K562 (cell line): ENCODE data around the gene FA2H. TPM values are rescaled to one million over a fixed set of nuclear protein-coding genes. Genes with fewer than 3 reads are reported as not detected.

Source experiments
- ATAC-seq: fragments of 200-7000 bp; cut with Tn5 transposase; 3 replicates; pipeline ENCODE4 v1.9.1; 2020; ENCODE audit warnings: moderate library complexity
- BruUV-seq: library from RNA; stranded (reverse); fragments of 400-500 nt; replicated peaks from 2 replicates; lab custom pipeline; 2021; lab: Mats Ljungman, UMichigan
- CTCF ChIA-PET: fragments of 300-600 bp; formaldehyde crosslinking; extraction: SDS; loops from one replicate; lab custom pipeline; 2021; ENCODE audit warnings: low intra/inter-chr PET ratio; lab: Yijun Ruan, JAX
- POLR2A ChIA-PET: fragments of 300-600, 350-650 bp; sonication (Branson Sonifier 250); formaldehyde crosslinking; extraction: SDS; loops from one replicate; lab custom pipeline; 2021; ENCODE audit warnings: antibody characterized with exemption, inconsistent platforms; lab: Yijun Ruan, JAX
- DNase-seq, 4 experiments: peaks; one replicate each; pipeline versions ENCODE4 v3.0.0 to v3.0.0-alpha.2; 2011 to 2018; ENCODE audit warnings: low spot score in 3 of 4, mixed read lengths in 3 of 4; ENCODE audit errors: extremely low read depth in 1 of 4
- FAIRE-seq: peaks from 2 replicates; lab custom pipeline; 2011; peaks lifted over from hg19 to GRCh38; lab: Jason Lieb, UNC
- H2AFZ ChIP-seq: 2 replicates; pipeline ENCODE4 v1.6.0; 2011; ENCODE audit warnings: low read depth, low read length, control low read depth, inconsistent platforms
- H3K27ac ChIP-seq: fragments of 200-600 bp; 3 replicates; pipeline ENCODE4 v1.8.0; 2011; ENCODE audit warnings: low read depth, mild to moderate bottlenecking, control low read depth, inconsistent platforms, low read length, moderate library complexity, mixed read lengths; ENCODE audit errors: extremely low read depth
- H3K27me3 ChIP-seq, 2 experiments: fragments of 300-600 bp in 1 of 2; 2 replicates in 1 of 2; 3 replicates in 1 of 2; pipeline versions ENCODE4 v1.6.0 to v1.8.0; 2011; ENCODE audit warnings: inconsistent platforms in 2 of 2, low read length in 2 of 2, mild to moderate bottlenecking in 1 of 2, mixed read lengths in 1 of 2, moderate library complexity in 1 of 2; ENCODE audit not compliant: control insufficient read depth in 2 of 2, insufficient read depth in 2 of 2
- H3K36me3 ChIP-seq: fragments of 300-600 bp; 3 replicates; pipeline ENCODE4 v1.8.0; 2011; ENCODE audit warnings: mild to moderate bottlenecking, low read length, inconsistent platforms; ENCODE audit not compliant: control insufficient read depth, insufficient read depth
- H3K4me1 ChIP-seq, 2 experiments: fragments of 200-600 bp in 1 of 2; replicated peaks in 1 of 2; 2 replicates in 1 of 2; 3 replicates in 1 of 2; pipeline versions ENCODE4 v1.5.1 to v1.8.0; 2011; ENCODE audit warnings: inconsistent platforms in 2 of 2, low read length in 2 of 2, mild to moderate bottlenecking in 1 of 2, mixed read lengths in 1 of 2, moderate library complexity in 1 of 2; ENCODE audit not compliant: control insufficient read depth in 2 of 2, insufficient read depth in 2 of 2
- H3K4me2 ChIP-seq: 2 replicates; pipeline ENCODE4 v1.6.1; 2011; ENCODE audit warnings: low read length, control low read depth, inconsistent platforms, mixed read lengths; ENCODE audit not compliant: insufficient read depth
- H3K4me3 ChIP-seq: fragments of 200-600 bp; sonication (generic), shearing (Covaris generic); 2 replicates; pipeline ENCODE4 v1.5.1; 2016; ENCODE audit warnings: control low read depth, inconsistent platforms
- H3K79me2 ChIP-seq: fragments of 200-600 bp; 3 replicates; pipeline ENCODE4 v1.8.0; 2011; ENCODE audit warnings: low read length, inconsistent platforms; ENCODE audit not compliant: control insufficient read depth, insufficient read depth
- H3K9ac ChIP-seq, 2 experiments: 2 replicates each; pipeline versions ENCODE4 v1.6.0 to v1.6.1; 2011; ENCODE audit warnings: low read depth in 2 of 2, low read length in 2 of 2, control low read depth in 1 of 2, inconsistent platforms in 1 of 2, mild to moderate bottlenecking in 1 of 2, mixed read lengths in 1 of 2; ENCODE audit not compliant: insufficient read depth in 1 of 2
- H3K9me1 ChIP-seq: one replicate; pipeline ENCODE4 v1.6.0; 2011; ENCODE audit warnings: inconsistent platforms, mild to moderate bottlenecking, low read length, moderate library complexity; ENCODE audit not compliant: control insufficient read depth, insufficient read depth
- H3K9me3 ChIP-seq: replicated peaks from 2 replicates; pipeline ENCODE4 v1.5.1; 2011; ENCODE audit warnings: low read depth, low read length, inconsistent platforms; ENCODE audit not compliant: control insufficient read depth, insufficient read depth
- H4K20me1 ChIP-seq: replicated peaks from 2 replicates; pipeline ENCODE4 v1.6.1; 2011; ENCODE audit warnings: low read length, inconsistent platforms, mixed read lengths; ENCODE audit not compliant: control insufficient read depth, insufficient read depth
- CEBPB ChIP-seq: fragments of 450-650 bp; IDR thresholded peaks from 2 replicates; pipeline ENCODE4 v1.6.1; 2016; ENCODE audit warnings: missing genetic modification characterization, missing compliant biosample characterization
- HDGF ChIP-seq: fragments of 450-650 bp; IDR thresholded peaks from 2 replicates; pipeline ENCODE4 v1.6.1; 2016
- HLTF ChIP-seq: fragments of 450-650 bp; IDR thresholded peaks from 2 replicates; pipeline ENCODE4 v1.6.1; 2016
- POLR2H ChIP-seq: IDR thresholded peaks from 2 replicates; pipeline ENCODE4 v1.6.1; 2016; ENCODE audit warnings: missing genetic modification characterization, low read depth, mild to moderate bottlenecking, control low read depth, missing compliant biosample characterization, moderate library complexity
- ZC3H4 ChIP-seq: sonication (generic); formaldehyde crosslinking; IDR thresholded peaks from 2 replicates; pipeline ENCODE4 v1.9.0; 2021; ENCODE audit warnings: missing genetic modification reagents, borderline replicate concordance
- ZNF212 ChIP-seq: fragments of 450-650 bp; formaldehyde crosslinking; IDR thresholded peaks from 2 replicates; pipeline ENCODE4 v1.4.0; 2020; ENCODE audit warnings: mild to moderate bottlenecking
- WGBS: fragments of 100-300 bp; shearing (Covaris generic); methylation state at CpG from one replicate; pipeline ENCODE4 v1.1.6; 2016; ENCODE audit warnings: low coverage, mixed read lengths; ENCODE audit not compliant: insufficient coverage; ENCODE audit errors: missing lambda C conversion rate; 5-methylcytosine and 5-hydroxymethylcytosine counted together
- in situ Hi-C: fragments of 300-500 bp; cut with MboI; formaldehyde crosslinking; loops from 4 replicates; pipeline ENCODE4 v1.15.0; 2018; ENCODE audit warnings: inconsistent platforms, mixed read lengths
- intact Hi-C: fragments of 100-400 bp; cut with micrococcal nuclease; formaldehyde crosslinking; loops from 2 replicates; pipeline ENCODE4 v1.14.2; 2022
- polyA plus RNA-seq, 8 experiments: library from polyadenylated mRNA; depleted of rRNA in 4 of 8; stranded (reverse) in 5 of 8; unstranded in 3 of 8; fragments of >200 nt; fragmentation: Nextera tagmentation in 2 of 8; fragmentation: Illumina TruSeq in 1 of 8; extraction: Ambion mirVana in 2 of 8; extraction: Trizol in 1 of 8; gene quantifications; 2 replicates each; pipeline versions ENCODE4 v1.2.1 to v1.2.3, GENCODE V29; 2011 to 2014; ENCODE audit warnings: inconsistent platforms in 1 of 8, missing spikeins in 1 of 8
- total RNA-seq, 7 experiments: library from RNA; depleted of rRNA in 6 of 7; stranded (reverse); fragments of >200 nt in 6 of 7; fragmentation: Illumina TruSeq in 2 of 7; extraction: Trizol in 2 of 7; gene quantifications; 2 replicates each; pipeline versions ENCODE4 v1.2.1 to v1.2.3, GENCODE V29; 2011 to 2021; ENCODE audit warnings: low replicate concordance in 1 of 7
- TF ChIP-seq, protein P1 (sequence below): fragments of 250-450 bp; sonication (Bioruptor Pico); IDR thresholded peaks from 2 replicates; pipeline ENCODE4 v1.5.0; 2020; ENCODE audit warnings: mild to moderate bottlenecking, borderline replicate concordance

FA2H gene
- total and polyA plus RNA-seq, 9 of the 15 experiments (the other 6 are each of a cell fraction or from before 2014, with no cell fraction given), result not detected

DNA sequence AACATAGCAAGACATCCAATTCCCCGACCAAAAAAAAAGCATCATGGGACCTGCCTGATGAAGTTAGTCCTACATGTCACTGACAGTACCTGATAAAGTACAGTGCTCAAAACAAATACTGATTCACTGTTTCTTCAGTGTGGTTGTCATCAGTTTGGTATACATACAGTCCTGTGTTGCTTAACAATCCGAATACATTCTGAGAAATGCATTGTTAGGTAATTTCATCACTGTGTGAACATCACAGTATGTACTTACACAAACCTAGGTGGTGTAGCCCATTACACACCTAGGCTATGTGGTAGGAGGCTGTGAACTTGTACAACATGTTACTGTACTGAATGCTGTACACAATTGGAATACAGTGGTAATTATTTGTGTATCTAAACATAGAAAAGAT lies 19.0 kb upstream of the FA2H start:
- Histone ChIP-seq H4K20me1 (no peaks in the 10 kb centered on the region), H3K4me2 (no peak overlapping the region), H3K79me2 (no peaks in the 10 kb centered on the region), H3K4me1 (no peaks in the 10 kb centered on the region), H2AFZ (no peak overlapping the region), H3K27me3 (peaks cover 4% of the 10 kb centered on the region in 2 experiments; a peak in 3 of 5 replicates), H3K4me3 (no peak overlapping the region), H3K36me3 (no peaks in the 10 kb centered on the region), H3K9me3 (0 out of 2 replicates have a peak, but pooled peaks cover 3% of the 10 kb centered on the region), H3K27ac (no peak overlapping the region), H3K9ac (no peak overlapping the region), H3K9me1 (no peaks in the 10 kb centered on the region)
- FAIRE-seq, result no peak
- ATAC-seq, result no peak
- intact Hi-C loops (no loop called here), in situ Hi-C loops (no loop called here)
- POLR2A ChIA-PET, result no interaction called here
- CTCF ChIA-PET, result no interaction called here
- TF ChIP-seq, protein P1, sequence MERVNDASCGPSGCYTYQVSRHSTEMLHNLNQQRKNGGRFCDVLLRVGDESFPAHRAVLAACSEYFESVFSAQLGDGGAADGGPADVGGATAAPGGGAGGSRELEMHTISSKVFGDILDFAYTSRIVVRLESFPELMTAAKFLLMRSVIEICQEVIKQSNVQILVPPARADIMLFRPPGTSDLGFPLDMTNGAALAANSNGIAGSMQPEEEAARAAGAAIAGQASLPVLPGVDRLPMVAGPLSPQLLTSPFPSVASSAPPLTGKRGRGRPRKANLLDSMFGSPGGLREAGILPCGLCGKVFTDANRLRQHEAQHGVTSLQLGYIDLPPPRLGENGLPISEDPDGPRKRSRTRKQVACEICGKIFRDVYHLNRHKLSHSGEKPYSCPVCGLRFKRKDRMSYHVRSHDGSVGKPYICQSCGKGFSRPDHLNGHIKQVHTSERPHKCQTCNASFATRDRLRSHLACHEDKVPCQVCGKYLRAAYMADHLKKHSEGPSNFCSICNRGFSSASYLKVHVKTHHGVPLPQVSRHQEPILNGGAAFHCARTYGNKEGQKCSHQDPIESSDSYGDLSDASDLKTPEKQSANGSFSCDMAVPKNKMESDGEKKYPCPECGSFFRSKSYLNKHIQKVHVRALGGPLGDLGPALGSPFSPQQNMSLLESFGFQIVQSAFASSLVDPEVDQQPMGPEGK (CRISPR knock-in tag), result no peak
- TF ChIP-seq CEBPB (tag), result no peak
- no peak for TF ChIP-seq HLTF
- no peak for TF ChIP-seq ZNF212 (CRISPR knock-in tag)
- TF ChIP-seq ZC3H4, result no peak
- no peak for TF ChIP-seq POLR2H (tag)
- TF ChIP-seq HDGF, result no peak
- DNase-seq, result no peak
- no TSS peak for BruUV-seq
- WGBS, result 0% methylated on average over 2 of the region's 2 CpGs
